GM11168 (cell line): Measurements from ENCODE around the gene EFCAB5.
"Not testable (repeated sequence)": the region's sequence is repeated elsewhere in the genome, so short reads cannot be mapped to it uniquely, and the experiment has no call there.

Experiments
- in situ Hi-C: fragments of 300-500 bp; cut with MboI; formaldehyde crosslinking; loops from one replicate; pipeline ENCODE4 v1.12.0; 2022; ENCODE audit warnings: low sequenced_read_pairs; ENCODE audit not compliant: unreplicated experiment

EFCAB5 gene

DNA sequence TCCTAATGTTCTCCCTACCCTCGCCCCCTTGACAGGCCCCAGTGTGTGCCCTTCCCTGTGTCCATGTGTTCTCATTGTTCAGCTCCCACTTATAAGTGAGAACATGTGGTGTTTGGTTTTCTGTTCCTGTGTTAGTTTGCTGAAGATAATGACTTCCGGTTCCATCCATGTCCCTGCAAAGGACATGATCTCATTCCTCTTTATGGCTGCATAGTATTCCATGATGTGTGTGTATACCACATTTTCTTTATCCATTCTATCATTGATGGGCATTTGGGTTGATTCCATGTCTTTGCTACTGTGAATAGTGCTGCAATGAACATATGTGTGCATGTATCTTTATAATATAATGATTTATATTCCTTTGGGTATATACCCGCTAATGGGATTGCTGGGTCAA, 146.0 kb downstream of the EFCAB5 start:
- in situ Hi-C loops: not testable (repeated sequence)

DNA sequence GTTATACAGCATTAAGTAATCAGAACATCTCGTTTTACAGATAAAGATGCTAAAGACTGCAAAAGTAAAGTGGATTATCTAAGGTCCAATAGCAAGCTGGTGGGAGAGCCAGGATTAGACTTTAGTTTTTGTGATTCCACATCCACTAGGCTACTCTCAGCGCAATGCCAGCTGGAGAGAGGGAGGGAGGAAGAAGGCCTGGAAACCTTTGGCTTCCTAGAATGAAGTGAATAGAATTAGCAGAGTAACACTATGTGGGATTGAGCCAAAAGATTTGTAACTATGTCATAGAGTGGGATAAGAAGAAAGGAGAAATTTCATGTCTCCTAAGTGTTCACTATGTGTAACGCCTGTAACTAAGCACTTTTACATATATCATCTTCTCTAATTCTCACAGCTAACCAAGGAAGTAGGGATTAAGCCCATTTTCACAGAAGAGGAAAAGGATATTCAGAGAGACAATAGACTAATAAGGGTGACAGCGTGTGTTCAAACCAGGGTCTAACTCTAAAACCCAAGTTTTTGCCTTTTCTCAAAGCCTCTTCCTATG, 149.8 kb downstream of the EFCAB5 start:
- in situ Hi-C loops: no loop called here

DNA sequence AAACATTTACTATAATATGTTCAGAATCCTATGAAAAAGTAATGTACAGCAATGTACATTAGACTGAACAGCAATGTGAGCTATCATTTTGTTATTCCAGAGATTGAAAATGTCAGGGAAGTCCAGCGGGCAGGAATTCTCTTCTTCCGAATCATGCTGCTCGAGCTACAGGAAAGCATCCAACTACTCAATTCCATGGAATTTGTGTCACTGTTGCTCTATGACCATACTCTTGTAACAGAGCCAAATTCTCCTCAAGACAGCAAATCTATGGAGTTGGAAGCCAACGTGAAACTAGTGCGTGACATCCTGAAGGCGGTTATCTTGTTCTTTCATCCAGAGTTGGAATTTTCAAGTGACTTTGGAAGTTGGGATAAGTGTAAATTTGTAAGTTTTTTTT, 150.3 kb downstream of the EFCAB5 start:
- in situ Hi-C loops: no loop called here

DNA sequence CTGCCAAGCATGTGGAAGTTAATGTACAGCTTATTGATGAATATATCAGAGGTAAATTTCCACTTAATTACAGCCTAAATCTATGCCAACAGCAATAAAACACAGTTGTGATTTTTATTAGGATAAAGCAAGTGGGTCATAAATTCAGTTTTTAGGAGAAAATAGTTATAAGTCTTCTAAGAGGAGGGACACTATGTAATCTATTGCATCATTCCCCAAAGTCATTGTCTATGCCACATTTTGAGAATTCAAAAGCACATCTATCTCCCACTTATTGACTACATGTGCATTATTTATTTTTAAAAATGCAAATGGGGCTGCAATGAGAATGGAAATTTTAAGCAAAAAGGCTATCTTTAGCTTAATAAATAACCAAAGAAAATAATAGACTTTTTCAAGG, 151.5 kb downstream of the EFCAB5 start:
- in situ Hi-C loops: no loop called here

DNA sequence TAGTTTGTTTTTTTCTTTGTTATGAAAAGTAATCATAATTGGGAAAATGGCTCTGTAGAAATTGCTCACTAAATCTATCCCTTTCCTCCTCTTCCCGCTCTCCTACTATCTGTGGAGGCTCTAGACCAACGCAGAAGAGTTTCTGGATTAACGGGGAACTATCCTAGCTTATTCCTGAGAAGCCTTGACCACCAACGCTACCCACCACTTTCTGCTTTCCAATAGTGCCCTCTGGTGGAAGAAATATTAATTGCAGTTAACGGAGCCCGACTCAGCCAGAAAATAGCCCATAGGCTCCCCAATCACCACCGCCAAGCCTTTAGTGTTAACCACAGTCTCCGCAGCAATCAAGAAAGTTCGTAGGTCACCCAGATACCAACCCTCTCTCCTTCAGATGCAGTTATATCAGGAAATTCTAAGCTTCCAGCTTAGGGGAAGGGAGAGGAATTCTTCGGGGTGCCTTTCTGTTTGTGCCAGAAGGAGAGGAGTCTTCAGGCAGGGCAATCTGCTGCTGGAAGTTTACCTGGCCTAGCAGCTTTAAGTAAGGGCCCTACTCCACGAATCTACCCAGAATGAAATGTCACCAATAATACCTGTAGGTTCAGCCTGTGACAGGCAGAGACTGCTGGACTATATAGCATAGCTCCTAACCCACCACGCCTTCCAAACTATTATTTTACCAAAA, 152.2 kb downstream of the EFCAB5 start:
- in situ Hi-C loops: no loop called here

DNA sequence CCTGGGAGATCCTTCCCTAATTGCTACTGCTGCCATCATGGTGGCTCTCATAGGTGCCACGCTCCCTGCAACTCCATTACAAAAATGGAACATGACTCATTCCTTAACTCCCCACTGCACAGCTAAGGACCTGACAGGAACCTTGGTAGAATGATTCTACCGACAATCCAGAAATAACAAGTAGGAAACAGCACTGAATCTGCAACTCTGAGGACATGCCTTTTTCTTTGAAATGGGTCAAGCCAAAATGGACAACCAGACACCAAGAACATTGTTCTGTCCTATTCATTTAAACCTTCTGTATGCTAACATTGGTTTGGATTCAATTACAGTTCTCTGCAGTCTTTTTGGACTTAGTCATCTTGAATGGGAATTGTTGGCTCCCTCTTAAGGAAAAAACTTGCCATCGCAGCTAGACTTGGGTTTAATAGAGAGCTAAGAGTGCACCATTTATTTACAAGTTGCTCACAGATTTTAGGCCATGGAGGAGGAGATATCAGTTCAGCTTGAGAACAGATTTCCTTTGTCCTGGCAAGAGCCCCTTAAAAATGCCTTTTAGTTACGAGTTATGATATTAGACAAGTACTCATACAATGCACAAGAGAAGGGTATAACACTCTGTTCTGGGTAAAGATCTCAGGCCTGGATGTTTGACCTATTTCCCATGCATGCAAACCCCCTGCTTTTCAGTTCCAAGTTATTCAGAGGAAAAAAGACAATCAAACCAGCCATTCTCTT, 154.2 kb downstream of the EFCAB5 start:
- in situ Hi-C loops: no loop called here

DNA sequence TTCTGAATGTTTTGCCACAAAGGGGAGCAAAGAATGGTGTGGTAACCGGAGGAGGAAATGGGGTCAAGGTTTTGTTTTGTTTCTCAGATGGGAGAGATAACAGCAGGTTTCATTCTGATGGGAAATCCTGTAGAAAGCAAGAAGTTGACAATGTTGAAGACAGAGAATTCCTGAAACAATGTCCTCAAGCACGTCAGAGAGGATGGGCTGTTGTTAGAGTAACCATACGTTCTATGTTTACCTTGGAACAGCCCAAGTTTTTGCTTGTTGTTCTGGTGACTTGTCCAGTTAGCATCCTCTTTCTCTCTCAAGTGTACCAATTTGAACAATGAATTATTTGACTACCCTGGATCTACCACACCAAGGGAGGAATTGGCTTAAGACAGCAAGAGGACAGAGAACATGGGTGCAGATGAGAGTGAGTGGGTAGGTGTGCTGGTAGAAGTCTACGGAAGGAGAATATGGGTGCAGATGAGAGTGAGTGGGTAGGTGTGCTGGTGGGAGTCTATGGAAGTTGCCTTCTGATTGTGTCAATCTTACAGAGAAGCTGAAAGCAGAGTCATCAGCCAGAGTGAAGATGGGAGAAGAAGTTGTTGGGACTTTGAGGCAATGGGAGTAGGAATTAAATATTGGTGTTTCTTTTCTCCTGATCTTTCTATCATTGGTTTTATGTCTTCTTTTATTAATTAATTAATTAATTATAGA, 160.4 kb downstream of the EFCAB5 start:
- in situ Hi-C loops: loop anchor here (10.0 to 25.0 kb wide), 2 partner anchors 135 to 243 kb away; partner anchors contain the start of gene SLC6A4

DNA sequence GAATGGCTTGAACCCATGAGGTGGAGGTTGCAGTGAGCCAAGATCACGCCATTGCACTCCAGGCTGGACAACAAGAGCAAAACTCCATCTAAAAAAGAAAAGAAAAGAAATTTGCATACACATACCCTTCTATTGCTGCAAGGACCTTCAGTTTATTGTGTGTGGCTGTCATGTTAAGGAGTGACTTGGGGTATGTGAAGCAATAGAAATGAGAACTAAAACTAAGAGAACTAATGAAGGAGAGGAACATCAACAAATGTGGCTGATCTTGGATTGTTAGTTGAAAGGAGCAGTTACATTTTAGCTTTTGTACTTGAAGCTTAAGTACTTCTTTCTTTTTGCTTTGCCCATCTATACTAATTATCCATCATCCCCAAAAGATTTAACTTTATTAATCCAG, 162.5 kb downstream of the EFCAB5 start:
- in situ Hi-C loops: loop anchor here (10.0 to 25.0 kb wide), 2 partner anchors 133 to 241 kb away; partner anchors contain the start of gene SLC6A4

DNA sequence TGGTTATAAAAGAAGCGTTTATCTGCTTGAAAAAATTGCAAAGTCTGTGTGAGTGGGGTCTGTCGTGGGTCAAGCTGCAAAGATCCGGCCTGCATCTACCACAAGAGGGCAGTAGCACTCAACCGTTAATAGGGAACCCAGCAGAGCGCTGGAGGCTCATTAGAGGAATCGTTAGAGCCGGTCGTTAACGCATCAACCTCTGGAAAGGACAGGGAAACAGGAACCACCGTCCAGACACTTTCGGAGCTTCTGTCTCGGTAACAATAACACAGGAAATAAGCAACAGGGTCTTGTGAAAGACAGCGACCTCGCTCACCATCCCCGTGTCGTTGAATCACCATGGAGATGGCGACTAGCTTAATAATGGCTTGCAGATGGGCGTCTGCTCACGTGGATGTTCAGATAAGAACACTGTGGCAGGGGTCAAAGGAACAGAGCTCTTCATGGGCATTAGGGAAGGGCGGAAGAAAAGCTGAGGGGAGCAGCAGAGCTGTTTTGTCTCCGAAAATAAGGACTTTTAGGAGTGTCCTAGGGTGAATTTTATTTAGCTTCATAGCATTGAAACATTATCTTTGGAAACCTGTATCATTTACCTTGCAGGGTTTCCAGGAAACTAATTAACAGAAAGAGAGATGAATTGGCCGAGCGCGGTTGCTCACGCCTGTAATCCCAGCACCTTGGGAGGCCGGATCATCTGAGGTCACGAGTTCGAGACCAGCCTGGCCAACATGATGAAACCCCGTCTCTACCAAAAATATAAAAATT, 163.3 kb downstream of the EFCAB5 start:
- in situ Hi-C loops: loop anchor here (10.0 to 25.0 kb wide), 2 partner anchors 133 to 240 kb away; partner anchors contain the start of gene SLC6A4

DNA sequence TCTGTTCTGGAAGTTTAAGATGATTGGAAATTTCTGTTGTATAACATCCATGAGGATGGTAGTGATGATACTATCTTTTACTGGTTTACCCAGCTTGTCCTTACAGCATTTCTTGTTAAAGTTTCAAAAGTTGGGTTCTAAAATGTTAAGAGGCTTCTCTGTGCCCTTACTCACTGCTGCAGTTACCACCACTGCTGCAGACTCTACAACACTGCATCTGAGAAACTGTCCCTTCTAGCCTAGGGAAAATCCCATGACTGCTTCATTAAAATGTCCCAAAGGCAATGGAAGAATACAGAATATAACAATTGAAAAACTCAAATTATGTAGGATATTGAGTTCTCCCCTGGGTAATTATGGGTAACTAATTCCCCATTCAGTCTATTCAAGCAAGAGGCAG, 171.4 kb downstream of the EFCAB5 start:
- in situ Hi-C loops: loop anchor here (25.0 kb wide), 1 partner anchor 125 kb away; the partner anchor contains the start of gene SLC6A4

DNA sequence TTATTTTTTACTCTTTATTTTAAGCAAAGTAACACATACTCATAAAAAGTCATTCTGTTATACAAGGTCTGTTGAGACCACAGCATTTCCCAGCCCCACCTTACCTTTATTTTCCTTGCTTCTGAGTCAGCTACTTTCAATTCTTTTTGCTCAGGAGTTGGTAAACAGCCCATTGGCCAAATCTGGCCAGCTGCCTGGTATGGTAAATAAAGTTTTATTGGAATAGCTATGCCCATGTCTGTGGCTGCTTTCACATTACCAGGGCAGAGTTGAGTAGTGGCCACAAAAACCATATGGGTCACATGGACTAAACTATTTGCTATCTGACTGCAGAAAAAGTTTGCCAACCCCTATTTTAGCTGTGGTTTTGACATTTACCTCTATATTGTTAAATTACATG, 171.8 kb downstream of the EFCAB5 start:
- in situ Hi-C loops: loop anchor here (25.0 kb wide), 1 partner anchor 124 kb away; the partner anchor contains the start of gene SLC6A4

DNA sequence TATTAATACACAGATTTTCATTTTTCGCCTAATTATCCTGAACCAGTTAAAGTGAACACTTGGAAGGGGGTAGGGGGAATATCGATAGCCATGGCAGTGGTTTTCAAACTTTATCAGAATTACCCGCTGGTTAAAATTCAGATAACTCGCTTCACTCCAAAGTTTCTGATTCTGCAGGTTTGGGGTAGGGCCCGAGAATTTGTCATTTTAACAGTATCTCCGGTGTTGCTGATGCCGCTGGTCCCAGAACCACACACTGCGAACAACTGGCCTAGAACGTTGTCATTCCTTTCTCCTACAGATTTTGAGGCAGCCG, 174.9 kb downstream of the EFCAB5 start:
- in situ Hi-C loops: loop anchor here (25.0 kb wide), 1 partner anchor 121 kb away; the partner anchor contains the start of gene SLC6A4

DNA sequence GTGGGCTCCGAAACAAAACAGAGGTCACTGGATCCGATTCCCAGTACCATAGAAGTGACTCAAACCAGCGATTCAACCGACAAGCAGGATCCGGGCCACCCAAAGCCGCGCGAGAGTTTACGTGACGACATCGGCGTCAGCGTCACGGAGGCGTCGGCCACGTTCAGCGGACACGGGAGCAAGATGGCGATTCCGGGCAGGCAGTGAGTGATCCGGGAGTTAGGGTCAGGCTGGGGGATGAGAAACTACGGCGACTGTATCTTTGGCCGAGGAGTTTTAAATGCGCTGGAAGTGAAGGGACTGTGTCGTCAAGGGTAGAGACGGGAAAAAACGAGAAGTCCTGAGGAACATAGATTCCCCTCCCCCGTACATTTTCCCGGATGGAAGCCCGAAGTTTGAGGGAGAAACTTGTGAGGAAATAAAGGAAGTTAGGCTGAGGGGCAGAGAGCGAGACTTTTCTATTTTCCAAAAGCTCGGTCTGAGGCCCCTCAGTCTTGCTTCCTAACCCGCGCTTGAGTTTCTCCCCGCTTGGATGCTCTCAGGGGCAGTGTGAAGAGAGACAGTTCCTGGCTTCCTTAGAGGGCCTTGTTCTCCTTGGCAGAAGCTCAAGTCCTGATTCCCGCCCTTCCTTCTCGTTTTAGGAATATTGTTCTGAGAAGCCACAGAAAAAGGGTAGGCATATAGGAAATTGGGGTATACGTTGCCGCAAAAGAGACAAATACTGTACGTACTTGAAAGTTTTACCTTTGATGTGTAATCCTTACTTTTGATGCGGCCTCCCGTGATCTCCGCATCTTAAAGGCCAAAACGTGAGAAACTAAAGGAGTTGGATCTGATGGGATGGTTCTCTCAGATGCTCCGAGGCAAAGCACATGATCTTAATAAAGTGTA, 175.5 kb downstream of the EFCAB5 start, which contains the start of gene NSRP1:
TSS of gene NSRP1 (plus strand) at position 156 of the 891 bp plus-strand sequence. CDS start at position 184, 28 bp downstream.
- in situ Hi-C loops: loop anchor here (25.0 kb wide), 1 partner anchor 120 kb away; the partner anchor contains the start of gene SLC6A4

DNA sequence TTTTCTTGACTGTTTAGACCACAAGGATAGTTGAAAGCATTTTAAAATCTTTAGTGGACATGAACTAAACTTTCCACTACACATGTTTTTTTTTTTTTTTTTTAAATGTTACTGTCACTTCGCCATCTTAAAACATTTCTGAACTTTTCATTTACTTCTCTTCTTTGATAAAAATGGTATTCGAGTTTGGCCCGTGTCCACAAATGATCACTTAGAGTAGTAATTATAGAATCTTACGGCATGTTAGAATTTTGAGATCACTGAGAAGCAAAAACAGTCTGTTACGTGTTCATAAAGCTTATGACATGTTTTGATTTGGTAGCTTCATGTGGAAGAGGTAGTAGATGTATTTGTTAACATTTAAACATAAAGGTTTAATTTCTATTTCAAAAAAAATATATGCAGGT, 176.2 kb downstream of the EFCAB5 start:
- in situ Hi-C loops: loop anchor here (25.0 kb wide), 1 partner anchor 120 kb away; the partner anchor contains the start of gene SLC6A4

DNA sequence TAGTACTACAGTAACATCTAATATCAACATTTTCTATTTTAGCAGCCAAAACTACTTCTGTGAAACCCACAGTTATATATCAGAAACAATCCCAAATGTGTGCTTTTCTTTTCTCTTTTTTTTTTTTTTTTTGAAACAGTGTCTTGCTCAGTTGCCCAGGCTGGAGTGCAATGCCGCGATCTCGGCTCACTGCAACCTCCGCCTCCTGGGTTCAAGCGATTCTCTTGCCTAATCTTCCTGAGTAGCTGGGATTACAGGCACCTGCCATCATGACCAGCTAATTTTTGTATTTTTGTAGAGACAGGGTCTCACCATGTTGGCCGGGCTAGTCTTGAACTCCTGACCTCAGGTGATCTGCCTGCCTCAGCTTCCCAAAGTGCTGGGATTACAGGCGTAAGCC, 177.2 kb downstream of the EFCAB5 start:
- in situ Hi-C loops: loop anchor here (25.0 kb wide), 1 partner anchor 119 kb away; the partner anchor contains the start of gene SLC6A4

DNA sequence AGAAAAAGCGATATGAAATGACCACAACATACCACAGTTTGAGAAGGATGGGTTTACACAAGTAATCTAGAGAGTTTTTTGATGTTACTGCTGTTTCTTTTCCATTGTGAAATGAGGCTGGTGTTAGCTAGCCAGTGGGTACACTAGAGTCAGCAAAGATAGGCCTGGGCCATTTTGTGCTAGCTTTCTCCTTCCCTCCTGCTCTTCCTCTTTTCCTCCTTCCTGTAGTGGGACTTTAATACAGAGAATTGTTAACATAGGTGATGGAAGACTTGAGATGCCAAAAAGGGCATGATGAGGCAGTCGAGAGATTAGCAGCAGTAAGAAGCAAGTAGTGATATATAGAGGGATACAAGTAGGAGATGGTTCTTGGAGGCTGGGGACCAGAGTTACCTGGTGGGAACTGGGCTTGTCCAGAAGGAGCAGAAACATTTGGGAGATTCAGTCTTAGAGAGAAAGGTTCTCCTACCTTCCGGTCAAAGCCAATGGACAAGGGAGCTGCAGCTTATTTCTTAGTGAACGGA, 182.9 kb downstream of the EFCAB5 start:
- in situ Hi-C loops: loop anchor here (25.0 kb wide), 1 partner anchor 113 kb away; the partner anchor contains the start of gene SLC6A4

DNA sequence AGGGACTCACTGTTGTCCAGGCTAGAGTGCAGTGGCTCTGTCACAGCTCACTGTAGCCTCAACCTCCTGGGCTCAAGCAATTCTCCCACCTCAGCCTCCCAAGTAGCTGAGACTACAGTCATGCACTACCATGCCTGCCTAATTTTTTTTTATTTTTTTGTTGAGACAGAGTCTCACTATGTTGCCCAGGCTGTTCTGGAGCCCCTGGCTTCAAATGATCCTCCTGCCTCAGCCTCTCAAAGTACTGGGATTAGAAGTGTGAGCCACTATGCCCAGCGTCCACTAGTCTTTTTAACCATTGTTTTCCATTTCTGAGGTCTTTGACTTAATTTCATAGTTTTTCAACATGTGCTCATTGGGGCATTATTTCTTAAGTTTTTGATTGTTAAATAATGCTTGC, 188.7 kb downstream of the EFCAB5 start:
- in situ Hi-C loops: no loop called here

DNA sequence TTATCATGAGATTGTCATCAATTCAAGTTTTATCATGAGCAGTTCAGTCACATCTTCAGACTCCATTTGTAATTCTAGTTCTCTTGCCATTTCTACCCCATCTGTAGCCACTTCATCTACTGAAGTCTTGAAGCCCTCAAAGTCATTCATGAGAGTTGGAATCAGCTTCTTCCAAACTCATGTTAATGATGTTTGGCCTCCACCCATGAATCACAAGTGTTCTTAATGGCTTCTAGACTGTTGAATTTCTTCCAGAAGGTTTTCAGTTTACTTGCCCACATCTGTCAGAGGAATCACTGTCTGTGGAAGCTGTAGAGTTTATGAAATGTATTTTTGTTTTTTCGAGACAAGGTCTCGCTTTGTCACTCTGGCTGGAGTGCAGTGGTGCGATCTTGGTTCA, 191.2 kb downstream of the EFCAB5 start:
- in situ Hi-C loops: no loop called here
